ENCODE data around the gene THOP1.

THOP1 gene

GRCh38 chr19:2798158-2798685 is 12.9 kb downstream of the THOP1 start:
- no peak for ATAC-seq (ENCODE audit: low read depth)
- Histone ChIP-seq H3K36me3 (ENCODE audit: low read depth) (peaks cover 56% of the 10 kb centered on the region), H3K9me3 (ENCODE audit: severe bottlenecking) (no peaks in the 10 kb centered on the region), H3K27ac (ENCODE audit: poor library complexity, severe bottlenecking) (no peak overlapping the region), H3K4me3 (ENCODE audit: severe bottlenecking) (no peak overlapping the region), H3K4me1 (ENCODE audit: insufficient read depth, poor library complexity, severe bottlenecking) (no peaks in the 10 kb centered on the region), H3K27me3 (ENCODE audit: insufficient read depth, poor library complexity, severe bottlenecking) (no peaks in the 10 kb centered on the region)
- no peak for TF ChIP-seq CTCF (IDR thresholded peaks at IDR 0.05; ENCODE audit: poor library complexity, severe bottlenecking)
- DNase-seq (ENCODE audit: low spot score): no peak

- Histone ChIP-seq H3K4me3 (ENCODE audit: severe bottlenecking) (no peak overlapping the region), H3K4me1 (ENCODE audit: insufficient read depth, poor library complexity, severe bottlenecking) (no peaks in the 10 kb centered on the region), H3K36me3 (ENCODE audit: low read depth) (peaks cover 55% of the 10 kb centered on the region), H3K27ac (ENCODE audit: poor library complexity, severe bottlenecking) (no peak overlapping the region), H3K27me3 (ENCODE audit: insufficient read depth, poor library complexity, severe bottlenecking) (no peaks in the 10 kb centered on the region), H3K9me3 (ENCODE audit: severe bottlenecking) (no peaks in the 10 kb centered on the region)
- no peak for TF ChIP-seq CTCF (IDR thresholded peaks at IDR 0.05; ENCODE audit: poor library complexity, severe bottlenecking)
- ATAC-seq (ENCODE audit: low read depth) (no peak), DNase-seq (ENCODE audit: low spot score) (no peak)
These were observed 13.4 kb downstream of the THOP1 start for GRCh38 chr19:2798733-2799132.

GRCh38 chr19:2799273-2800020 is 14.1 kb downstream of the THOP1 start:
- ATAC-seq (ENCODE audit: low read depth) (no peak), DNase-seq (ENCODE audit: low spot score) (no peak)
- Histone ChIP-seq H3K9me3 (ENCODE audit: severe bottlenecking) (no peaks in the 10 kb centered on the region), H3K27me3 (ENCODE audit: insufficient read depth, poor library complexity, severe bottlenecking) (no peaks in the 10 kb centered on the region), H3K36me3 (ENCODE audit: low read depth) (peaks cover 50% of the 10 kb centered on the region), H3K4me1 (ENCODE audit: insufficient read depth, poor library complexity, severe bottlenecking) (no peaks in the 10 kb centered on the region), H3K27ac (ENCODE audit: poor library complexity, severe bottlenecking) (no peak overlapping the region), H3K4me3 (ENCODE audit: severe bottlenecking) (no peak overlapping the region)
- no peak for TF ChIP-seq CTCF (IDR thresholded peaks at IDR 0.05; ENCODE audit: poor library complexity, severe bottlenecking)

- no peak overlapping the region for H3K4me3 ChIP-seq (ENCODE audit: severe bottlenecking)
- peaks cover 46% of the 10 kb centered on the region for H3K36me3 ChIP-seq (ENCODE audit: low read depth)
- no peaks in the 10 kb centered on the region for H3K27me3 ChIP-seq (ENCODE audit: insufficient read depth, poor library complexity, severe bottlenecking)
- no peak for ATAC-seq (ENCODE audit: low read depth)
- no peaks in the 10 kb centered on the region for H3K9me3 ChIP-seq (ENCODE audit: severe bottlenecking)
- no peak overlapping the region for H3K27ac ChIP-seq (ENCODE audit: poor library complexity, severe bottlenecking)
- no peak for DNase-seq (ENCODE audit: low spot score)
- H3K4me1 ChIP-seq (ENCODE audit: insufficient read depth, poor library complexity, severe bottlenecking): no peaks in the 10 kb centered on the region
- no peak for TF ChIP-seq CTCF (IDR thresholded peaks at IDR 0.05; ENCODE audit: poor library complexity, severe bottlenecking)
These were observed 15.2 kb downstream of the THOP1 start for GRCh38 chr19:2800506-2800905.

- no peaks in the 10 kb centered on the region for H3K4me1 ChIP-seq (ENCODE audit: insufficient read depth, poor library complexity, severe bottlenecking)
- H3K36me3 ChIP-seq (ENCODE audit: low read depth): peaks cover 37% of the 10 kb centered on the region
- no peak for ATAC-seq (ENCODE audit: low read depth)
- no peaks in the 10 kb centered on the region for H3K27me3 ChIP-seq (ENCODE audit: insufficient read depth, poor library complexity, severe bottlenecking)
- DNase-seq (ENCODE audit: low spot score): no peak
- H3K27ac ChIP-seq (ENCODE audit: poor library complexity, severe bottlenecking): no peak overlapping the region
- no peak overlapping the region for H3K4me3 ChIP-seq (ENCODE audit: severe bottlenecking)
- TF ChIP-seq CTCF (IDR thresholded peaks at IDR 0.05; ENCODE audit: poor library complexity, severe bottlenecking): no peak
- no peaks in the 10 kb centered on the region for H3K9me3 ChIP-seq (ENCODE audit: severe bottlenecking)
These were observed 17.5 kb downstream of the THOP1 start for GRCh38 chr19:2802826-2803225.
